NCI-H82 (cell line): ENCODE data around the gene PSMB10.
"Not testable (repeated sequence)": the region's sequence is repeated elsewhere in the genome, so short reads cannot be mapped to it uniquely, and the experiment has no call there.

ENCODE experiments used
- DNase-seq: peaks from one replicate; lab custom pipeline; 2025; lab: John Stamatoyannopoulos, UW

PSMB10 gene

GRCh38 chr16:67936124-67936879, at the start of gene PSMB10:
Gene PSMB10 (minus strand): TSS chr16:67936850. CDS start chr16:67936749, 101 bp downstream.
- peak; percentile 51 for DNase-seq

GRCh38 chr16:67982011-67982696, 45.5 kb upstream of the PSMB10 start:
- DNase-seq, result no peak

GRCh38 chr16:67979955-67980678, 43.5 kb upstream of the PSMB10 start, which contains the start of gene DPEP3:
Gene DPEP3 (minus strand): TSS chr16:67980499. CDS start chr16:67980380, 119 bp downstream.
- DNase-seq, result no peak

- DNase-seq, result no peak
These were observed 41.0 kb upstream of the PSMB10 start for GRCh38 chr16:67977469-67978227.

- no peak for DNase-seq
These were observed 40.4 kb upstream of the PSMB10 start for GRCh38 chr16:67977005-67977404.

- DNase-seq, result no peak
These were observed 39.6 kb upstream of the PSMB10 start for GRCh38 chr16:67976205-67976604.

- DNase-seq, result no peak
These were observed 38.9 kb upstream of the PSMB10 start for GRCh38 chr16:67975321-67976105.

- not testable (repeated sequence) for DNase-seq
These were observed 35.6 kb upstream of the PSMB10 start for GRCh38 chr16:67972285-67972684.

GRCh38 chr16:67971111-67971510, 34.5 kb upstream of the PSMB10 start:
- DNase-seq, result no peak

GRCh38 chr16:67969254-67970039, 32.8 kb upstream of the PSMB10 start:
- DNase-seq, result no peak

GRCh38 chr16:67968400-67969253, 32.0 kb upstream of the PSMB10 start, which contains the start of gene SLC12A4:
Gene SLC12A4 (minus strand): TSS chr16:67968637. CDS start chr16:67968553, 84 bp downstream.
- DNase-seq, result peak; percentile 85

GRCh38 chr16:67967958-67968399, 31.3 kb upstream of the PSMB10 start:
- DNase-seq, result peak; percentile 21

GRCh38 chr16:67967183-67967957, 30.7 kb upstream of the PSMB10 start:
- peak; percentile 69 for DNase-seq

GRCh38 chr16:67966549-67967182, 30.0 kb upstream of the PSMB10 start:
- no peak for DNase-seq

- no peak for DNase-seq
These were observed 29.3 kb upstream of the PSMB10 start for GRCh38 chr16:67965668-67966548.

- no peak for DNase-seq
These were observed 28.0 kb upstream of the PSMB10 start for GRCh38 chr16:67964477-67965131.
